GM12891 (cell line): Measurements from ENCODE around the gene MSL1.

Source experiments
- DNase-seq: peaks from one replicate; pipeline ENCODE4 v3.0.0; 2011; ENCODE audit warnings: low spot score; ENCODE audit not compliant: insufficient read length
- FAIRE-seq: peaks from 2 replicates; lab custom pipeline; 2011; peaks lifted over from hg19 to GRCh38; lab: Jason Lieb, UNC
- PAX5 ChIP-seq: IDR thresholded peaks from 2 replicates; pipeline ENCODE4 v1.6.1; 2011; ENCODE audit warnings: low read length, moderate library complexity, mild to moderate bottlenecking; ENCODE audit not compliant: insufficient read depth, severe bottlenecking
- POLR2A ChIP-seq: IDR thresholded peaks from 2 replicates; pipeline ENCODE4 v1.6.1; 2011; ENCODE audit warnings: low read depth, low read length, control low read depth
- POLR2AphosphoS5 ChIP-seq: IDR thresholded peaks from 2 replicates; pipeline ENCODE4 v1.6.1; 2011; ENCODE audit warnings: low read depth, low read length, control low read depth
- POU2F2 ChIP-seq: IDR thresholded peaks from 2 replicates; pipeline ENCODE4 v1.6.1; 2011; ENCODE audit warnings: low read depth, mild to moderate bottlenecking, control low read depth, low read length, moderate library complexity
- SPI1 ChIP-seq: IDR thresholded peaks from 2 replicates; pipeline ENCODE4 v1.6.1; 2011; ENCODE audit warnings: low read depth, low read length, control low read depth
- TAF1 ChIP-seq: IDR thresholded peaks from 2 replicates; pipeline ENCODE4 v1.6.1; 2011; ENCODE audit warnings: low read depth, low read length, control low read depth

MSL1 gene

GRCh38 chr17:40097087-40097486 is 24.7 kb upstream of the MSL1 start:
- FAIRE-seq (no peak), DNase-seq (no peak)
- TF ChIP-seq POLR2AphosphoS5 (no peak), SPI1 (no peak), PAX5 (no peak), POU2F2 (no peak), POLR2A (no peak), TAF1 (no peak)

GRCh38 chr17:40097931-40098845 is 23.6 kb upstream of the MSL1 start:
- peak; percentile 51 for FAIRE-seq
- TF ChIP-seq POU2F2 (no peak), TAF1 (no peak), SPI1 (no peak), POLR2A (no peak), PAX5 (no peak), POLR2AphosphoS5 (no peak)
- no peak for DNase-seq

- DNase-seq (peak; percentile 91), FAIRE-seq (peak; percentile 88)
- TF ChIP-seq PAX5 (no peak), POU2F2 (0 out of 2 replicates have a peak, but pooled peaks have one; percentile 42), TAF1 (no peak)
Measured at GRCh38 chr17:40098846-40099618, 22.7 kb upstream of the MSL1 start.

- no peak for FAIRE-seq
- no peak for TF ChIP-seq SPI1
- TF ChIP-seq POLR2AphosphoS5 = no peak
- no peak for TF ChIP-seq TAF1
- TF ChIP-seq PAX5 = no peak
- TF ChIP-seq POLR2A = no peak
- no peak for DNase-seq
Measured at GRCh38 chr17:40099619-40100418, 22.0 kb upstream of the MSL1 start.

- FAIRE-seq (no peak), DNase-seq (no peak)
- TF ChIP-seq POLR2AphosphoS5 (no peak), SPI1 (no peak), POU2F2 (no peak), PAX5 (no peak), TAF1 (no peak), POLR2A (no peak)
Measured at GRCh38 chr17:40100419-40100668, 21.4 kb upstream of the MSL1 start, which contains the start of gene NR1D1. NR1D1 (minus strand) TSS chr17:40100589; CDS start chr17:40100094, 495 bp downstream.

GRCh38 chr17:40100669-40101366 is 21.0 kb upstream of the MSL1 start:
- TF ChIP-seq POU2F2 (no peak), POLR2A (no peak), POLR2AphosphoS5 (no peak), SPI1 (peak; percentile 32)
- FAIRE-seq (peak; percentile 92), DNase-seq (peak; percentile 66)

GRCh38 chr17:40101367-40102210 is 20.2 kb upstream of the MSL1 start:
- TF ChIP-seq SPI1 (peak; percentile 39; the same call in 1 of the 2 replicates), POLR2A (no peak)
- DNase-seq (no peak), FAIRE-seq (no peak)

- TF ChIP-seq SPI1 (no peak), POLR2AphosphoS5 (no peak), TAF1 (no peak), POLR2A (no peak), PAX5 (no peak), POU2F2 (no peak)
- DNase-seq = no peak
- no peak for FAIRE-seq
Measured at GRCh38 chr17:40103071-40103661, 18.6 kb upstream of the MSL1 start.
